Stimulated activated CD4-positive, alpha-beta T cell treated with anti-CD3 and anti-CD28 coated beads, Interleukin-12 subunit alpha, Interleukin-12 subunit beta, amount 100 ng/mL, for 4 hours (primary cell): ENCODE data around the gene ERLEC1.
"Not testable (repeated sequence)": the region's sequence is repeated elsewhere in the genome, so short reads cannot be mapped to it uniquely, and the experiment has no call there.

Experiments
- DNase-seq: peaks from one replicate; pipeline ENCODE4 v3.0.0-alpha.2; 2020

ERLEC1 gene

GRCh38 chr2:53841651-53842050 is 54.8 kb downstream of the ERLEC1 start:
- not testable (repeated sequence) for DNase-seq

- no peak for DNase-seq
These were observed 56.0 kb downstream of the ERLEC1 start for GRCh38 chr2:53842891-53843290.

GRCh38 chr2:53843595-53843994 is 56.8 kb downstream of the ERLEC1 start:
- DNase-seq: no peak

- DNase-seq: no peak
These were observed 61.2 kb downstream of the ERLEC1 start for GRCh38 chr2:53848062-53848461.

GRCh38 chr2:53851052-53851757 is 64.4 kb downstream of the ERLEC1 start:
- not testable (repeated sequence) for DNase-seq

- DNase-seq: no peak
These were observed 65.7 kb downstream of the ERLEC1 start for GRCh38 chr2:53852532-53852931.

GRCh38 chr2:53854678-53855077 is 67.8 kb downstream of the ERLEC1 start:
- DNase-seq: no peak

GRCh38 chr2:53856272-53856671 is 69.4 kb downstream of the ERLEC1 start:
- DNase-seq: no peak

- no peak for DNase-seq
These were observed 72.7 kb downstream of the ERLEC1 start, which contains the start of gene GPR75 for GRCh38 chr2:53859206-53860181. Gene GPR75 (minus strand): TSS chr2:53859967. CDS start chr2:53854756, 5,211 bp downstream.

- no peak for DNase-seq
These were observed 75.0 kb downstream of the ERLEC1 start for GRCh38 chr2:53861824-53862223.

- DNase-seq: no peak
These were observed 76.8 kb downstream of the ERLEC1 start for GRCh38 chr2:53863538-53864227.

GRCh38 chr2:53865264-53865663 is 78.4 kb downstream of the ERLEC1 start:
- DNase-seq: no peak

GRCh38 chr2:53865962-53866361 is 79.1 kb downstream of the ERLEC1 start:
- no peak for DNase-seq

GRCh38 chr2:53867169-53867568 is 80.3 kb downstream of the ERLEC1 start:
- DNase-seq: no peak

GRCh38 chr2:53867773-53868172 is 80.9 kb downstream of the ERLEC1 start:
- DNase-seq: no peak
